Bone marrow (tissue), 2 donors: ENCODE results near the gene C1QTNF4.
"Not testable (repeated sequence)": the region's sequence is repeated elsewhere in the genome, so short reads cannot be mapped to it uniquely, and the experiment has no call there.

Experiments
- DNase-seq, 2 donors: peaks; one replicate each; lab custom pipeline; 2025; lab: John Stamatoyannopoulos, UW

The C1QTNF4 gene

GRCh38 chr11:47565340-47566148, 28.7 kb downstream of the C1QTNF4 start, which contains the start of gene PTPMT1:
TSS of gene PTPMT1 (plus strand) at chr11:47565599. CDS start at chr11:47565623, 24 bp downstream.
- peak; percentile 21 to 30 for DNase-seq

GRCh38 chr11:47564933-47565339, 29.3 kb downstream of the C1QTNF4 start:
- DNase-seq: no peak

GRCh38 chr11:47564366-47564765, 29.8 kb downstream of the C1QTNF4 start:
- not testable (repeated sequence) for DNase-seq

GRCh38 chr11:47562393-47562792, 31.8 kb downstream of the C1QTNF4 start:
- DNase-seq: not testable (repeated sequence)

GRCh38 chr11:47560426-47560825, 33.8 kb downstream of the C1QTNF4 start:
- DNase-seq: no peak

- no peak for DNase-seq
Observed at GRCh38 chr11:47558695-47559094, 35.5 kb downstream of the C1QTNF4 start.

GRCh38 chr11:47557004-47557403, 37.2 kb downstream of the C1QTNF4 start:
- not testable (repeated sequence) for DNase-seq

GRCh38 chr11:47553406-47553743, 40.8 kb downstream of the C1QTNF4 start:
- DNase-seq: no peak

- DNase-seq: peak; percentile 85 to 87
Observed at GRCh38 chr11:47552566-47553405, 41.4 kb downstream of the C1QTNF4 start, which contains the start of gene CELF1. TSS of gene CELF1 (minus strand) at chr11:47553132. CDS start at chr11:47499523, 53,609 bp downstream.

GRCh38 chr11:47552056-47552565, 42.1 kb downstream of the C1QTNF4 start:
- peak in 1 of 2 donors; percentile 29 for DNase-seq

- DNase-seq: no peak
Observed at GRCh38 chr11:47551086-47551485, 43.1 kb downstream of the C1QTNF4 start.

GRCh38 chr11:47550288-47551047, 43.7 kb downstream of the C1QTNF4 start:
- no peak for DNase-seq

- not testable (repeated sequence) for DNase-seq
Observed at GRCh38 chr11:47546274-47546673, 47.9 kb downstream of the C1QTNF4 start.

GRCh38 chr11:47545298-47545697, 48.9 kb downstream of the C1QTNF4 start:
- DNase-seq: no peak

GRCh38 chr11:47541070-47541469, 53.1 kb downstream of the C1QTNF4 start:
- DNase-seq: no peak

GRCh38 chr11:47539681-47540039, 54.6 kb downstream of the C1QTNF4 start:
- DNase-seq: no peak
